HG03521 (cell line): ENCODE measurements around the gene OSBPL2.

Source experiments
- ATAC-seq: cut with Tn5 transposase; IDR thresholded peaks from one replicate; pipeline ENCODE4 v1.9.1; 2021; ENCODE audit warnings: mild to moderate bottlenecking, moderate library complexity; ENCODE audit not compliant: unreplicated experiment

The OSBPL2 gene

GRCh38 chr20:62248890-62249560 lies 10.7 kb downstream of the OSBPL2 start:
- no peak for ATAC-seq

GRCh38 chr20:62252342-62252966 lies 14.1 kb downstream of the OSBPL2 start:
- ATAC-seq, result no peak

- ATAC-seq, result no peak
These were observed 15.1 kb downstream of the OSBPL2 start for GRCh38 chr20:62253398-62253797.

- no peak for ATAC-seq
These were observed 15.9 kb downstream of the OSBPL2 start for GRCh38 chr20:62254021-62254724.

- no peak for ATAC-seq
These were observed 17.7 kb downstream of the OSBPL2 start for GRCh38 chr20:62255976-62256375.

- no peak for ATAC-seq
These were observed 20.4 kb downstream of the OSBPL2 start for GRCh38 chr20:62258499-62259293.

- no peak for ATAC-seq
These were observed 20.9 kb downstream of the OSBPL2 start for GRCh38 chr20:62259294-62259565.

- ATAC-seq, result no peak
These were observed 23.7 kb downstream of the OSBPL2 start for GRCh38 chr20:62262064-62262463.

GRCh38 chr20:62263396-62263795 lies 25.1 kb downstream of the OSBPL2 start:
- no peak for ATAC-seq

- no peak for ATAC-seq
These were observed 27.0 kb downstream of the OSBPL2 start for GRCh38 chr20:62265365-62265764.

GRCh38 chr20:62266340-62266739 lies 28.0 kb downstream of the OSBPL2 start:
- no peak for ATAC-seq

- no peak for ATAC-seq
These were observed 28.5 kb downstream of the OSBPL2 start for GRCh38 chr20:62266851-62267250.

GRCh38 chr20:62267543-62267942 lies 29.2 kb downstream of the OSBPL2 start:
- no peak for ATAC-seq

- ATAC-seq, result no peak
These were observed 30.0 kb downstream of the OSBPL2 start for GRCh38 chr20:62268228-62268900.

- ATAC-seq, result no peak
These were observed 31.1 kb downstream of the OSBPL2 start for GRCh38 chr20:62269378-62269777.

- no peak for ATAC-seq
These were observed 31.6 kb downstream of the OSBPL2 start for GRCh38 chr20:62269871-62270270.

GRCh38 chr20:62272200-62272599 lies 33.9 kb downstream of the OSBPL2 start:
- ATAC-seq, result no peak

GRCh38 chr20:62273416-62273815 lies 35.1 kb downstream of the OSBPL2 start:
- no peak for ATAC-seq

GRCh38 chr20:62274332-62274950 lies 36.1 kb downstream of the OSBPL2 start:
- ATAC-seq, result no peak

- ATAC-seq, result no peak
These were observed 36.9 kb downstream of the OSBPL2 start for GRCh38 chr20:62275219-62275618.

GRCh38 chr20:62276439-62276838 lies 38.1 kb downstream of the OSBPL2 start:
- ATAC-seq, result no peak
